Measurements from ENCODE around the gene EPAS1.

DNA sequence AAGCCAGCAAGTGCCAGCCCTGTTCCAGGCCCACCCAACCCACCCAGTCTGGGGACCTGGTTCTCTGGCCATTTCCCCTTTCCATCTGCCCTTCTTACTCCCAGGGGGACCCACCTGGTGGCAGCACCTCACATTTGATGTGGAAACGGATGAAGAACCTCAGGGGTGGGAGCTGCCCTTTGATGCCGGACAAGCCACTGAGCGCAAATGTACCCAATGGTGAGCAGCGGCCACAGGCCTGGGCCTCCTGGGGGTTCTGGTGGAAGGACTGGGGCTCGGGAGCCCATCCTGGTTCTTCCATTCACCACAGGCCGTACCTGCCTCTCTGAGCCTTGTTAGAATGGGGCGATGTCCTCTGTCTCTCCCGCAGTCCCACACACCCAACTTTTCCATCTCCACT, 84.7 kb downstream of the EPAS1 start:
- TF ChIP-seq, protein P1, sequence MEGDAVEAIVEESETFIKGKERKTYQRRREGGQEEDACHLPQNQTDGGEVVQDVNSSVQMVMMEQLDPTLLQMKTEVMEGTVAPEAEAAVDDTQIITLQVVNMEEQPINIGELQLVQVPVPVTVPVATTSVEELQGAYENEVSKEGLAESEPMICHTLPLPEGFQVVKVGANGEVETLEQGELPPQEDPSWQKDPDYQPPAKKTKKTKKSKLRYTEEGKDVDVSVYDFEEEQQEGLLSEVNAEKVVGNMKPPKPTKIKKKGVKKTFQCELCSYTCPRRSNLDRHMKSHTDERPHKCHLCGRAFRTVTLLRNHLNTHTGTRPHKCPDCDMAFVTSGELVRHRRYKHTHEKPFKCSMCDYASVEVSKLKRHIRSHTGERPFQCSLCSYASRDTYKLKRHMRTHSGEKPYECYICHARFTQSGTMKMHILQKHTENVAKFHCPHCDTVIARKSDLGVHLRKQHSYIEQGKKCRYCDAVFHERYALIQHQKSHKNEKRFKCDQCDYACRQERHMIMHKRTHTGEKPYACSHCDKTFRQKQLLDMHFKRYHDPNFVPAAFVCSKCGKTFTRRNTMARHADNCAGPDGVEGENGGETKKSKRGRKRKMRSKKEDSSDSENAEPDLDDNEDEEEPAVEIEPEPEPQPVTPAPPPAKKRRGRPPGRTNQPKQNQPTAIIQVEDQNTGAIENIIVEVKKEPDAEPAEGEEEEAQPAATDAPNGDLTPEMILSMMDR (IDR thresholded peaks at IDR 0.05; ENCODE audit: low read length): no peak
- TF ChIP-seq EZH2 (optimal IDR thresholded peaks at IDR 0.05; ENCODE audit: low read depth, low read length): no peak
- no peak for TF ChIP-seq EZH2phosphoT487 (IDR thresholded peaks at IDR 0.05; ENCODE audit: low read length)

Measured in MM.1S (cell line).